GM21515 (cell line): ENCODE results near the gene TMEM255A.

ENCODE experiments used
- ATAC-seq: cut with Tn5 transposase; IDR thresholded peaks from one replicate; pipeline ENCODE4 v1.9.1; 2021; ENCODE audit not compliant: unreplicated experiment

TMEM255A gene

GRCh38 chrX:120213438-120214265 is 97.6 kb downstream of the TMEM255A start:
- peak; percentile 67 for ATAC-seq
